HL-60 (cell line): Measurements from ENCODE around the gene ZNF469.

Source experiments
- DNase-seq, 2 experiments: peaks; one replicate each; pipeline ENCODE4 v3.0.0-alpha.2; 2010 to 2020; ENCODE audit warnings: low read depth in 1 of 2, low spot score in 1 of 2
- H3K27ac ChIP-seq: fragments of 250-450 bp; sonication (Bioruptor Pico); replicated peaks from 2 replicates; pipeline ENCODE4 v1.5.1; 2020; ENCODE audit warnings: mild to moderate bottlenecking, moderate library complexity
- H3K27me3 ChIP-seq: fragments of 250-450 bp; sonication (Bioruptor Pico); 2 replicates; pipeline ENCODE4 v1.5.1; 2021; ENCODE audit warnings: mild to moderate bottlenecking, moderate library complexity; ENCODE audit not compliant: insufficient read depth, poor library complexity, severe bottlenecking
- H3K4me3 ChIP-seq: replicated peaks from 2 replicates; pipeline ENCODE4 v1.5.1; 2011; ENCODE audit warnings: mild to moderate bottlenecking, control low read depth, low read length; ENCODE audit not compliant: insufficient read depth
- GABPA ChIP-seq: IDR thresholded peaks from 2 replicates; pipeline ENCODE4 v1.6.1; 2012; ENCODE audit warnings: low read depth
- POLR2AphosphoS5 ChIP-seq: IDR thresholded peaks from 2 replicates; pipeline ENCODE4 v1.6.1; 2012; ENCODE audit warnings: low read depth
- REST ChIP-seq: IDR thresholded peaks from 2 replicates; pipeline ENCODE4 v1.6.1; 2012; ENCODE audit warnings: low read depth; ENCODE audit not compliant: insufficient replicate concordance
- SPI1 ChIP-seq: IDR thresholded peaks from 2 replicates; pipeline ENCODE4 v1.6.1; 2012; ENCODE audit warnings: low read depth, mild to moderate bottlenecking, borderline replicate concordance
- TF ChIP-seq, protein P1 (sequence below): IDR thresholded peaks from one replicate; pipeline ENCODE4 v1.5.1; 2011; ENCODE audit warnings: low read length, control low read depth, inconsistent platforms; ENCODE audit not compliant: insufficient read depth

ZNF469 gene

GRCh38 chr16:88392616-88393015, 9.9 kb downstream of the ZNF469 start:
- H3K4me3 ChIP-seq: no peak overlapping the region
- DNase-seq: no peak
- no peaks in the 10 kb centered on the region for H3K27me3 ChIP-seq
- TF ChIP-seq POLR2AphosphoS5: no peak
- TF ChIP-seq REST: no peak
- TF ChIP-seq SPI1: no peak
- no peak for TF ChIP-seq GABPA
- TF ChIP-seq, protein P1, sequence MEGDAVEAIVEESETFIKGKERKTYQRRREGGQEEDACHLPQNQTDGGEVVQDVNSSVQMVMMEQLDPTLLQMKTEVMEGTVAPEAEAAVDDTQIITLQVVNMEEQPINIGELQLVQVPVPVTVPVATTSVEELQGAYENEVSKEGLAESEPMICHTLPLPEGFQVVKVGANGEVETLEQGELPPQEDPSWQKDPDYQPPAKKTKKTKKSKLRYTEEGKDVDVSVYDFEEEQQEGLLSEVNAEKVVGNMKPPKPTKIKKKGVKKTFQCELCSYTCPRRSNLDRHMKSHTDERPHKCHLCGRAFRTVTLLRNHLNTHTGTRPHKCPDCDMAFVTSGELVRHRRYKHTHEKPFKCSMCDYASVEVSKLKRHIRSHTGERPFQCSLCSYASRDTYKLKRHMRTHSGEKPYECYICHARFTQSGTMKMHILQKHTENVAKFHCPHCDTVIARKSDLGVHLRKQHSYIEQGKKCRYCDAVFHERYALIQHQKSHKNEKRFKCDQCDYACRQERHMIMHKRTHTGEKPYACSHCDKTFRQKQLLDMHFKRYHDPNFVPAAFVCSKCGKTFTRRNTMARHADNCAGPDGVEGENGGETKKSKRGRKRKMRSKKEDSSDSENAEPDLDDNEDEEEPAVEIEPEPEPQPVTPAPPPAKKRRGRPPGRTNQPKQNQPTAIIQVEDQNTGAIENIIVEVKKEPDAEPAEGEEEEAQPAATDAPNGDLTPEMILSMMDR: no peak
- H3K27ac ChIP-seq: no peak overlapping the region

DNA sequence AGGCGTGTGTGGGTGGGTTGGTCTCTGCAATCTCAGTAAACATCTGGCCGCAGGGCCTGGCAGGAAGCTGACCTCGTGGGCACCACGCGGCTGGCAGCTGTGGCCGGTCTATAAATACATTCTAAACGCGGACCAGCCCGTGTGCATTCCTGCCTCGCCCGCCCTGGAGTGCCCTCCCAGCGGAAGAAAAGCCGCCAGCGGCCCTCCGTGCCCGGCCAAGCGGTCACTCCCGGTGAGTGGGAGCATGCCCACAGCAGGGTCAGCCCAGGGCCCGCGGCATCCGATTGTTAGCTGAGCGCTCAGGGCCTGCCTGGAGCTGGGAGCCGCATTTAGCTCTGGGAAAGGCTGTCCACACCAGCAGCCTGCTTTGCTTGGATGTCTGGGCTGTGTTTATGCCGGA, 10.3 kb downstream of the ZNF469 start:
- DNase-seq: no peak
- TF ChIP-seq SPI1 (no peak), GABPA (no peak), POLR2AphosphoS5 (no peak), REST (no peak)
- TF ChIP-seq, protein P1: no peak
- H3K27ac ChIP-seq: no peak overlapping the region
- no peak overlapping the region for H3K4me3 ChIP-seq
- no peaks in the 10 kb centered on the region for H3K27me3 ChIP-seq

DNA sequence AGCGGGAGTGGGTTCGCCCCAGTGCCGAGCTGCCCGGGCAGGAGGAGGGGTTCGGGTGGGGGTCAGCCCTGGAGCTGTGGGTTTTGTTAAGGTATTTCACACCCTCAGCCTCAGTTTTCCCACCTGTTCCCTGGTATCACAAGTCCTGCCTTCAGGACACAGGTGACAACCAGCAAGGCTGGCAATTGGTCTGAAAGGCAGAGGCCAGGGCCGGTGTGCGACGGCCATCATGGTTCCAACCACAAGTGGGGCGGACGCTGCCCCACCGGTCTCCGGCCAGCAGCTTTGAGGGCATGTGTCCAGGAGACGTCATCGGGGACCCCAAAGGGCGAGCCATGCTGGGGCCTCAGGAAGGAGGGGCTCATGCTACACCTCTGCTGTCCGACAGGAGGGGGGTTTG, 10.8 kb downstream of the ZNF469 start:
- Histone ChIP-seq H3K27me3 (no peaks in the 10 kb centered on the region), H3K4me3 (no peak overlapping the region), H3K27ac (no peak overlapping the region)
- TF ChIP-seq REST (no peak), POLR2AphosphoS5 (no peak), SPI1 (no peak), GABPA (no peak)
- TF ChIP-seq, protein P1: no peak
- DNase-seq: no peak
